SK-N-SH treated with all-trans-retinoic acid at 6 μM for 48 hours (cell line): ENCODE results near the gene SSUH2.
"Not testable (repeated sequence)": the region's sequence is repeated elsewhere in the genome, so short reads cannot be mapped to it uniquely, and the experiment has no call there.

Source experiments
- CREB5 ChIP-seq: fragments of 250-450 bp; sonication (Bioruptor Pico); IDR thresholded peaks from 2 replicates; pipeline ENCODE4 v1.5.1; 2020; ENCODE audit warnings: low read depth, mild to moderate bottlenecking, moderate library complexity
- OSR1 ChIP-seq: fragments of 250-450 bp; sonication (Bioruptor Pico); IDR thresholded peaks from 2 replicates; pipeline ENCODE4 v1.8.0; 2022; ENCODE audit warnings: moderate library complexity, mild to moderate bottlenecking, inconsistent platforms
- PATZ1 ChIP-seq: fragments of 250-450 bp; sonication (Bioruptor Pico); IDR thresholded peaks from 2 replicates; pipeline ENCODE4 v1.8.0; 2020; ENCODE audit warnings: mild to moderate bottlenecking, moderate library complexity, borderline replicate concordance
- POU6F1 ChIP-seq: fragments of 250-450 bp; sonication (Bioruptor Pico); IDR thresholded peaks from 2 replicates; pipeline ENCODE4 v1.8.0; 2021; ENCODE audit warnings: low read depth, mild to moderate bottlenecking, moderate library complexity, borderline replicate concordance
- TSHZ2 ChIP-seq: fragments of 250-450 bp; sonication (Bioruptor Pico); IDR thresholded peaks from 2 replicates; pipeline ENCODE4 v1.5.0; 2020; ENCODE audit warnings: mild to moderate bottlenecking, moderate library complexity
- ZC3H10 ChIP-seq: fragments of 250-450 bp; sonication (Bioruptor Pico); IDR thresholded peaks from 2 replicates; pipeline ENCODE4 v1.5.1; 2021; ENCODE audit warnings: mild to moderate bottlenecking, moderate library complexity
- ZFP3 ChIP-seq: fragments of 250-450 bp; sonication (Bioruptor Pico); IDR thresholded peaks from 2 replicates; pipeline ENCODE4 v1.5.0; 2020; ENCODE audit warnings: mild to moderate bottlenecking, moderate library complexity
- ZFP30 ChIP-seq: fragments of 450-650 bp; formaldehyde crosslinking; IDR thresholded peaks from 2 replicates; pipeline ENCODE4 v1.5.0; 2022; ENCODE audit warnings: mild to moderate bottlenecking, moderate library complexity

- not testable (repeated sequence) for TF ChIP-seq PATZ1 (CRISPR knock-in tag); CREB5 (CRISPR knock-in tag); ZFP3 (CRISPR knock-in tag); ZC3H10 (CRISPR knock-in tag); ZFP30 (CRISPR knock-in tag); TSHZ2 (CRISPR knock-in tag); POU6F1 (CRISPR knock-in tag); OSR1
Measured at GRCh38 chr3:8681881-8682538, 37.4 kb upstream of the SSUH2 start.
